CD4-positive, alpha-beta T cell treated with Interferon alpha-2 for 1 hour (primary cell): ENCODE data around the gene KRTAP2-1.
"Not testable (repeated sequence)": the region's sequence is repeated elsewhere in the genome, so short reads cannot be mapped to it uniquely, and the experiment has no call there.

ENCODE experiments used
- DNase-seq, 2 donors: peaks; one replicate each; pipeline ENCODE4 v3.0.0-alpha.2; 2020 to 2022

The KRTAP2-1 gene

GRCh38 chr17:41046735-41047465, at the start of gene KRTAP2-1:
TSS of gene KRTAP2-1 (minus strand) at chr17:41047316. CDS start at chr17:41047267, 49 bp downstream.
- DNase-seq, result not testable (repeated sequence)

GRCh38 chr17:41096055-41096454, 48.9 kb upstream of the KRTAP2-1 start:
- no peak for DNase-seq

GRCh38 chr17:41088760-41089352, 41.7 kb upstream of the KRTAP2-1 start:
- not testable (repeated sequence) for DNase-seq

GRCh38 chr17:41084100-41084856, 37.2 kb upstream of the KRTAP2-1 start, which contains the start of gene KRTAP4-7:
TSS of gene KRTAP4-7 (plus strand) at chr17:41084150. CDS start at chr17:41084207, 57 bp downstream.
- not testable (repeated sequence) for DNase-seq

- not testable (repeated sequence) for DNase-seq
Observed at GRCh38 chr17:41083427-41083826, 36.3 kb upstream of the KRTAP2-1 start.

- no peak for DNase-seq
Observed at GRCh38 chr17:41082626-41083025, 35.5 kb upstream of the KRTAP2-1 start.

- no peak for DNase-seq
Observed at GRCh38 chr17:41076788-41077187, 29.7 kb upstream of the KRTAP2-1 start.

GRCh38 chr17:41073676-41074075, 26.6 kb upstream of the KRTAP2-1 start:
- no peak for DNase-seq

- DNase-seq, result no peak
Observed at GRCh38 chr17:41071606-41072360, 24.7 kb upstream of the KRTAP2-1 start.

GRCh38 chr17:41069031-41069430, 21.9 kb upstream of the KRTAP2-1 start:
- no peak for DNase-seq

- no peak for DNase-seq
Observed at GRCh38 chr17:41067281-41067680, 20.2 kb upstream of the KRTAP2-1 start.

GRCh38 chr17:41065829-41066624, 18.9 kb upstream of the KRTAP2-1 start, which contains the start of gene KRTAP2-4:
TSS of gene KRTAP2-4 (minus strand) at chr17:41065879. CDS start at chr17:41065845, 34 bp downstream.
- DNase-seq, result no peak

- DNase-seq, result not testable (repeated sequence)
Observed at GRCh38 chr17:41065016-41065689, 18.0 kb upstream of the KRTAP2-1 start.

GRCh38 chr17:41064301-41064700, 17.2 kb upstream of the KRTAP2-1 start:
- DNase-seq, result no peak

- no peak for DNase-seq
Observed at GRCh38 chr17:41063449-41063848, 16.3 kb upstream of the KRTAP2-1 start.

- no peak for DNase-seq
Observed at GRCh38 chr17:41061964-41062363, 14.8 kb upstream of the KRTAP2-1 start.

- DNase-seq, result no peak
Observed at GRCh38 chr17:41060052-41060604, 13.0 kb upstream of the KRTAP2-1 start, which contains the start of gene KRTAP2-3. TSS of gene KRTAP2-3 (minus strand) at chr17:41060114. CDS start at chr17:41060050, 64 bp downstream.

- DNase-seq, result not testable (repeated sequence)
Observed at GRCh38 chr17:41059276-41060051, 12.3 kb upstream of the KRTAP2-1 start.

- DNase-seq, result no peak
Observed at GRCh38 chr17:41058741-41059140, 11.6 kb upstream of the KRTAP2-1 start.

GRCh38 chr17:41057547-41057946, 10.4 kb upstream of the KRTAP2-1 start:
- no peak for DNase-seq
